Endodermal cell (in vitro differentiated cells): ENCODE results near the gene ZNF536. TPM values are rescaled to one million over a fixed set of nuclear protein-coding genes. Genes with fewer than 3 reads are reported as not detected.
A peak's percentile ranks its signal among the peaks of the same experiment; 100 is the strongest.

Experiments
- DNase-seq: peaks from one replicate; pipeline ENCODE4 v3.0.0-alpha.2; 2017
- H3K27ac ChIP-seq: 2 replicates; pipeline ENCODE4 v1.5.1; 2013; ENCODE audit warnings: mild to moderate bottlenecking, low read depth, low read length, moderate library complexity
- H3K27me3 ChIP-seq: 2 replicates; pipeline ENCODE4 v1.6.1; 2013; ENCODE audit warnings: mild to moderate bottlenecking, low read length, moderate library complexity; ENCODE audit not compliant: insufficient read depth, control insufficient read depth, poor library complexity, severe bottlenecking
- H3K36me3 ChIP-seq: 2 replicates; pipeline ENCODE4 v1.7.0; 2013; ENCODE audit warnings: mild to moderate bottlenecking, low read length, moderate library complexity; ENCODE audit not compliant: control insufficient read depth, insufficient read depth
- H3K4me1 ChIP-seq: one replicate; pipeline ENCODE4 v1.7.0; 2013; ENCODE audit warnings: low read length; ENCODE audit not compliant: control insufficient read depth, insufficient read depth
- H3K4me3 ChIP-seq: 2 replicates; pipeline ENCODE4 v1.5.1; 2013; ENCODE audit warnings: mild to moderate bottlenecking, low read length, moderate library complexity
- H3K9ac ChIP-seq: 2 replicates; pipeline ENCODE4 v1.6.1; 2013; ENCODE audit warnings: mild to moderate bottlenecking, low read length, moderate library complexity; ENCODE audit not compliant: poor library complexity, severe bottlenecking; ENCODE audit errors: extremely low read depth
- H3K9me3 ChIP-seq: 2 replicates; pipeline ENCODE4 v1.6.1; 2013; ENCODE audit warnings: mild to moderate bottlenecking, low read length, moderate library complexity; ENCODE audit not compliant: control insufficient read depth
- H3K27ac Mint-ChIP-seq: 2 replicates; pipeline ENCODE4 v1.8.0; 2020; ENCODE audit warnings: mixed read lengths
- H3K27me3 Mint-ChIP-seq: 2 replicates; pipeline ENCODE4 v1.8.0; 2021; ENCODE audit warnings: mild to moderate bottlenecking, mixed read lengths; ENCODE audit not compliant: insufficient read depth
- H3K36me3 Mint-ChIP-seq: 2 replicates; pipeline ENCODE4 v1.8.0; 2020; ENCODE audit warnings: low read depth, mixed read lengths
- H3K4me1 Mint-ChIP-seq: 2 replicates; pipeline ENCODE4 v1.8.0; 2020; ENCODE audit warnings: mixed read lengths
- H3K4me3 Mint-ChIP-seq: 2 replicates; pipeline ENCODE4 v1.8.0; 2020; ENCODE audit warnings: mild to moderate bottlenecking, moderate library complexity, mixed read lengths
- H3K9me3 Mint-ChIP-seq: 2 replicates; pipeline ENCODE4 v1.8.0; 2020; ENCODE audit warnings: mild to moderate bottlenecking, mixed read lengths
- CTCF ChIP-seq: fragments of 200-600 bp; sonication (generic); conservative IDR thresholded peaks from 2 replicates; pipeline ENCODE4 v1.5.0; 2021; ENCODE audit warnings: antibody characterized with exemption, mild to moderate bottlenecking
- WGBS, 2 experiments: methylation state at CpG; one replicate each; pipeline versions ENCODE4 v1.1.5 to v1.1.7; 2013; ENCODE audit warnings: missing lambda C conversion rate in 2 of 2, mixed read lengths in 1 of 2; ENCODE audit not compliant: insufficient coverage in 1 of 2, insufficient read length in 1 of 2; 5-methylcytosine and 5-hydroxymethylcytosine counted together
- long read RNA-seq, 4 experiments: library from polyadenylated mRNA in 2 of 4; library from RNA in 1 of 4; library from capped mRNA in 1 of 4; stranded (forward) in 3 of 4; unstranded in 1 of 4; transcript quantifications; one replicate each; pipeline ENCODE4 v2.0.0, GENCODE V29; 2020 to 2021; ENCODE audit warnings: inconsistent platforms in 1 of 4
- polyA plus RNA-seq, 2 experiments: library from polyadenylated mRNA; stranded (reverse); fragments of 50-300 nt; gene quantifications; one replicate each; pipeline ENCODE4 v1.2.3, GENCODE V29; 2013
- total RNA-seq, 2 donors: library from RNA; stranded (reverse); fragmentation: NEBNext Ultra II Directional in 1 of 2; extraction: Animal tissue kit (Norgen Biotek cat#: 25700) in 1 of 2; gene quantifications; 2 replicates in 1 of 2; 3 replicates in 1 of 2; pipeline ENCODE4 v1.2.1, GENCODE V29; 2021

The ZNF536 gene
- not detected for total RNA-seq
- 5.0 TPM for polyA plus RNA-seq (2013, experiment 1 of 2)
- 4.8 TPM for polyA plus RNA-seq (2013, experiment 2 of 2)
- long read RNA-seq, experiment 1 = 0 reads
- long read RNA-seq, experiment 2 = 0 reads
- long read RNA-seq, experiment 3 = 0 reads
- long read RNA-seq, experiment 4 = 0 reads

GRCh38 chr19:30371960-30372824 is at the start of gene ZNF536:
Gene ZNF536 (plus strand): TSS chr19:30372384. CDS start chr19:30443563, 71,179 bp downstream.
- Mint-ChIP-seq H3K36me3 (no peaks in the 10 kb centered on the region), H3K27me3 (peaks cover 63% of the 10 kb centered on the region), H3K4me3 (no peak within 1 kb of the TSS), H3K9me3 (no peaks in the 10 kb centered on the region), H3K27ac (no peak within 1 kb of the TSS), H3K4me1 (peaks cover 10% of the 10 kb centered on the region)
- Histone ChIP-seq H3K27me3 (peaks cover 93% of the 10 kb centered on the region), H3K27ac (no peak within 1 kb of the TSS), H3K36me3 (no peaks in the 10 kb centered on the region), H3K9me3 (no peaks in the 10 kb centered on the region), H3K4me3 (no peak within 1 kb of the TSS), H3K9ac (no peak within 1 kb of the TSS), H3K4me1 (no peaks in the 10 kb centered on the region)
- no peak for DNase-seq
- WGBS, 2 experiments = 62 to 77% methylated on average over 5 to 6 of the region's 9 CpGs
- no peak for TF ChIP-seq CTCF

- no peaks in the 10 kb centered on the region for H3K27me3 ChIP-seq
- H3K4me1 ChIP-seq = no peaks in the 10 kb centered on the region
- H3K36me3 ChIP-seq = no peaks in the 10 kb centered on the region
- 87% methylated on average over 4 to 6 of the region's 6 CpGs for WGBS, 2 experiments
- no peak overlapping the region for H3K4me3 ChIP-seq
- no peaks in the 10 kb centered on the region for H3K9me3 ChIP-seq
- H3K27ac Mint-ChIP-seq = no peak overlapping the region
- H3K9me3 Mint-ChIP-seq = no peaks in the 10 kb centered on the region
- no peaks in the 10 kb centered on the region for H3K36me3 Mint-ChIP-seq
- H3K4me3 Mint-ChIP-seq = no peak overlapping the region
- H3K27me3 Mint-ChIP-seq = no peaks in the 10 kb centered on the region
- H3K27ac ChIP-seq = no peak overlapping the region
- peak; percentile 17 for DNase-seq
- no peaks in the 10 kb centered on the region for H3K4me1 Mint-ChIP-seq
- TF ChIP-seq CTCF = no peak
- H3K9ac ChIP-seq = no peak overlapping the region
Measured at GRCh38 chr19:30322641-30323320, 49.4 kb upstream of the ZNF536 start.

GRCh38 chr19:30323904-30324303 is 48.3 kb upstream of the ZNF536 start:
- no peak for DNase-seq
- H3K27me3 Mint-ChIP-seq = no peaks in the 10 kb centered on the region
- no peaks in the 10 kb centered on the region for H3K9me3 Mint-ChIP-seq
- TF ChIP-seq CTCF = no peak
- no peak overlapping the region for H3K4me3 ChIP-seq
- H3K9ac ChIP-seq = no peak overlapping the region
- no peaks in the 10 kb centered on the region for H3K4me1 Mint-ChIP-seq
- no peak overlapping the region for H3K27ac Mint-ChIP-seq
- no peak overlapping the region for H3K4me3 Mint-ChIP-seq
- H3K36me3 ChIP-seq = no peaks in the 10 kb centered on the region
- H3K4me1 ChIP-seq = no peaks in the 10 kb centered on the region
- no peaks in the 10 kb centered on the region for H3K27me3 ChIP-seq
- H3K27ac ChIP-seq = no peak overlapping the region
- no peaks in the 10 kb centered on the region for H3K36me3 Mint-ChIP-seq
- H3K9me3 ChIP-seq = no peaks in the 10 kb centered on the region
